HT1080 (cell line): ENCODE measurements around the gene GATM. TPM values are rescaled to one million over a fixed set of nuclear protein-coding genes. Genes with fewer than 3 reads are reported as not detected.

Experiments
- DNase-seq: peaks from one replicate; pipeline ENCODE4 v3.0.0-alpha.2; 2015; ENCODE audit warnings: low read depth
- polyA plus RNA-seq, 2 experiments: library from polyadenylated mRNA; depleted of rRNA; stranded (reverse); fragments of >200 nt; gene quantifications; 2 replicates each; pipeline ENCODE4 v1.2.3, GENCODE V29; 2015
- total RNA-seq: library from RNA; depleted of rRNA; stranded (reverse); fragments of >200 nt; shearing (Covaris generic); gene quantifications from 2 replicates; pipeline ENCODE4 v1.2.3, GENCODE V29; 2014; rRNA removed

Gene GATM, protein sequence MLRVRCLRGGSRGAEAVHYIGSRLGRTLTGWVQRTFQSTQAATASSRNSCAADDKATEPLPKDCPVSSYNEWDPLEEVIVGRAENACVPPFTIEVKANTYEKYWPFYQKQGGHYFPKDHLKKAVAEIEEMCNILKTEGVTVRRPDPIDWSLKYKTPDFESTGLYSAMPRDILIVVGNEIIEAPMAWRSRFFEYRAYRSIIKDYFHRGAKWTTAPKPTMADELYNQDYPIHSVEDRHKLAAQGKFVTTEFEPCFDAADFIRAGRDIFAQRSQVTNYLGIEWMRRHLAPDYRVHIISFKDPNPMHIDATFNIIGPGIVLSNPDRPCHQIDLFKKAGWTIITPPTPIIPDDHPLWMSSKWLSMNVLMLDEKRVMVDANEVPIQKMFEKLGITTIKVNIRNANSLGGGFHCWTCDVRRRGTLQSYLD
- not detected in 2 replicates for total RNA-seq
- 0.17 and 0.34 TPM in 2 replicates for polyA plus RNA-seq (2015; cell fraction: cytosol; rRNA removed)
- polyA plus RNA-seq (2015; cell fraction: nucleus; rRNA removed), result 0.38 and 0.41 TPM in 2 replicates

DNA sequence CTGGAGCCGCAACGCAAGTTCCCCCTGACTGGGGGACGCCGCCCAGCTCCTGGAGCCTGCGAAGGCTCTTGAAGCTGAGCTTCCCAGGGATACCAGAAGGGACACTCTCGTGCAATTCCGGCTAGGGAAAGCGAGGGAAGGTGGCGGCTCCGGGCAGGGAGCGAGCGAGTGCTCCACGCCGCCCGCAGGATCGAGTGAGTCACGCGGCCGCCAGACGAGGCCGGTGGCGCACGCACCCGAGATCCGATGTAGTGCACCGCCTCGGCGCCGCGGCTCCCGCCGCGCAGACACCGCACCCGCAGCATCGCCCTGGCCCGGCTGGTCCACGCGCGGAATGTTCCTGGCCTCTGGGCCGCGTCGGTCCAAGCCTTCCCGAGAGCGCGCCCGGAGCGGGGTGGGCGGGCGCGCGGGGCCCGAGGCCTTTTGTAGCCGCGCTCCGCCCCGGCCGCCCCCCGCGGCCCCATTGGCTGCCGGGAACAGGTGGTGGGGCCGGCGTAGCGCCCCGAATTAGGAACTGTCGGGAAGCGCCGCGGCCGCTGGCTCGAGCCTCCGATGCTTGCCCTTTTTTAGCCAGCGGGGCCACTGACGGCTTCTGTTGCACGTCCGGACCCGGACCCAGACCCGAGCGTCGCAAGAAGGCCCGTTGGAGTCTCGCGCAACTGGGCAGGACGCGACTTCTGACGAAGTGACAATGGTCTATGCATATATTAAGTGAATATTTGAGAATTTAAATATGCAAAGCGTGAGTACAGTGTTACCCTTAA is at the start of gene GATM:
Gene GATM, minus strand, starts transcription at position 396 of the 764 bp plus-strand sequence. Its CDS starts 91 bp downstream, at position 305.
- DNase-seq, result peak; percentile 17

DNA sequence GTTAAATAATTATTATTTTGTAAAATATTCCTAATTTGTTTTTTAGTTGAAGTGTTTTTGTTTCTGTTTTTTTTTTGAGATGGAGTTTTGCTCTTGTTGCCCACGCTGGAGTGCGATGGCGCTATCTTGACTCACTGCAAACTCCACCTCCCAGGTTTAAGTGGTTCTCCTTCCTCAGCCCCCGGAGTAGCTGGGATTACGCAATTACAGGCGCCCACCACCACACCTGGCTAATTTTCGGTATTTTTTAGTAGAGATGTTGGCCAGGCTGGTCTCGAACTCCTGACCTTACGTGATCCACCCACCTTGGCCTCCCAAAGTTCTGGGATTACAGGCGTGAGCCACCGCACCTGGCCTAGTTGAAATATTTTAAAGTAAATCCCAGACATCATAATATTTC is 48.7 kb upstream of the GATM start:
- no peak for DNase-seq

DNA sequence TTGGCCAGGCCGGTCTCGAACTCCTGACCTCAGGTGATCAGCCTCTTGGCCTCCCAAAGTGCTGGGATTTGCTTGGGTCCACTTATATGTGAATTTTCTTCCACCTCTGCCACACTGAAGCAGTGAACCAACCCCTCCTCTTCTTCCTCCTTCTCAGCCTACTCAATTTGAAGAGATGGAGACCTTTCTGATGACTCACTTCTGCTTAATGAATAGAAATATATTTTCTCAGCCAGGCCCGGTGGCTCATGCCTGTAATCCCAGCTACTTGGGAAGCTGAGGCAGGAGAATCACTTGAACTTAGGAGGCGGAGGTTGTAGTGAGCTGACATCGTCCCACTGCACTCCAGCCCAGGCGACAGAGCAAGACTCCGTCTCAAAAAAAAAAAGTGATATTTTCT is 46.8 kb upstream of the GATM start:
- peak; percentile 72 for DNase-seq

DNA sequence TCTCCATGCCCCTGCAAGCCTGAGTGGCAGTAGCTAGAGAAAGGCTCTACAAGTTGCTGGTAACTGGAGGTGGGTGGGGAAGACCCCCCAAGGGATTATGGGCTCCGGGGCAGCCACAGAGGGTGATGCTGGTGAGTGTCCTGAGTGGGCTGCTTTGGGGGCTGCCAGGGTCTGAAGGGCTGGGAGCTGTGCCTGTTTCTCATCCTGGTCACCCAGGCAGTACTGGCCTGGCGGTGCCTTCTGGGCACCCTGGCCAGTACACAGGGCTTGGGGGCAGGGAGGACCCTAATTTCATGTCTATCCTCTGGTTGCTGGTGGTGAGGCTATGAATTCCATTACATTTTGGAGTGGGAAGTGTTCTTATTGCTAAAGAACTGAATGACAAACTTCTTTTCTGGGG is 46.1 kb upstream of the GATM start:
- no peak for DNase-seq

DNA sequence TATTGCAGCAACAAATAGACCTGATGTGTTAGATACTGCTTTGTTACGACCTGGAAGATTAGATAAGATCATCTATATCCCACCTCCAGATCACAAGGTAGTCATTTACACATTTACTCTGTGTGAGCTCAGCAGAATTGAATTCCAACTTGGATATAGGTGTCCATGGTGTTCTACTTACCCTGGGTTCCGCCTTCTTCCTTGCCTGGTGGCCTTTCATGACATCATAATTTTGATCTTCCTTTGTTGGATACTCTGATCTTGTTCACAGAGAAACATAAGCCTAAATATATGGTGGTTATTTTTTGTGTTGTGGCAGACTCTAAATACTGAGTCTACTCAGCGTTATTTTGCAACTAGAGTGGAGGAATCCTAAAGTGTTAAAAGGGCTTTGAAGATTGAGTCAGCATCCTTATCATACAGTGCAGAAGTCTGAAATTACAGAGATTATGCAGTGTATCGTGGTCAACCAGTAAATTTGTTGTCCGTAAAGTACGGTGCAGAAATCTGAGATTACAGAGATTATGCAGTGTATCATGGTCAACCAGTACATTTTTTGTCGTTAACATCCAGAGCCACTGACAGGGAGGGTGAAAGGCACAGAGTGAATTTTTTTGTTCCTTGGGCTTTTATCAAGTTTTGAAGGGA is 39.1 kb upstream of the GATM start:
- no peak for DNase-seq

DNA sequence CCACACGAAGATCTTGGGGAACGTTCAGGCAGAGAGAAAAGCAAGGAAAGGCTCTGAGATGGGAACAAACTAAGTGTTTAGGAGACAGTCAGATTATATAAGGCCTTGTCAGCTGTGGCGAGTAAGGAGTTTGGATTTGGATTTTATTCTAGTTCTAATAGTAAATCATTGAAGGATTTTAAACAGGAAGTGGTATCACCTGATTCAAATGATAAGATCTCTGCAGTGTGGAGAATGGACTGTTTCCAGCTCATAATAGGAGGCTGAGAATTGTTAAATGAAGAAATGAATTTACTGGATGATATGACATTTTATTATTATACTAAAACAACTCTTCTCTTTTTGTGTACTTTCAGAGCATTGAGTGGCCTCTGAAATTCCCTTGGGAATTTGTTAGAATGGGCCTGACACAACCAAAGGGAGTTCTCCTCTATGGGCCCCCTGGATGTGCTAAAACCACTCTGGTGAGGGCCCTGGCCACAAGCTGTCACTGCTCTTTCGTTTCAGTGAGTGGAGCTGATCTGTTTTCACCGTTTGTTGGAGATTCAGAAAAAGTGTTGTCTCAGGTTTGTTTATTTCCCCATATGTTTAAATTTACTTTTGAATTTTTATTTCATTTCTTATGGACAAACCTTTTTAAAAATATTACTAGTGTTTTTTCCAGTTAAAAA is 36.0 kb upstream of the GATM start:
- no peak for DNase-seq

DNA sequence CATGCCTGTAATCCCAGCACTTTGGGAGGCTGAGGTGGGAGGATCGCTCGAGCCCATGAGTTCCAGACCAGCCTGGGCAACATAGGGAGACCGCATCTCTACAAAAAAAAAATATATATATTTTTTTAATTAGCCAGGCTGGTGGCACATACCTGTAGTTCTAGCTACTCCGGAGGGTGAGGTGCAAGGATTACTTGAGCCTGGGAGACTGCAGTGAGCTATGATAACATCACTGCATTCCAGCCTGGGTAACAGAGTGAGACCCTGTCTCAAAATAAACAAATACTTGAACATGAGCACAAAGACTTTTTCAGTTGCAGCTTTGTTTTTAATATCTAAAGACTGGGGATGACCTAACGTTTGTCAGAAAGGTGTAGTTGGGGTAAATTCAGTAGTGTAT is 31.3 kb upstream of the GATM start:
- DNase-seq, result no peak

DNA sequence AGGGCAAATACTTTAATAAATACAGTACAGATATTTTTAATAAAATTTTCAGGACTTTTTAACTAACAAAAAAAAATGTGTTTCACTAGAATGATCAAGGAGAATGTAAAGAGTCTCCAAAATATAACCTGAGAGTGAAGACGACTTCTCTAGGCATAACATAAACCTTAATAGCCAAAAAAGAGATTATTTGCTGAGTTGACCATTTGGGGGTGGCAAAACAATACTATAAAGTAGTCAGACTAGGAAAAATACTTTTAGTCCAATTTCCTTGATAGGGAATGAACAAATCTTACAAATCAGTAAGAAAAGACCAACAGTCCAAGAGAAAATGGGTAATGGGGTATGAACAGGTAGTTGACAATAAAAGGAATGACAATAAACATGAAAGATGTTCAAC is 29.4 kb upstream of the GATM start:
- no peak for DNase-seq

DNA sequence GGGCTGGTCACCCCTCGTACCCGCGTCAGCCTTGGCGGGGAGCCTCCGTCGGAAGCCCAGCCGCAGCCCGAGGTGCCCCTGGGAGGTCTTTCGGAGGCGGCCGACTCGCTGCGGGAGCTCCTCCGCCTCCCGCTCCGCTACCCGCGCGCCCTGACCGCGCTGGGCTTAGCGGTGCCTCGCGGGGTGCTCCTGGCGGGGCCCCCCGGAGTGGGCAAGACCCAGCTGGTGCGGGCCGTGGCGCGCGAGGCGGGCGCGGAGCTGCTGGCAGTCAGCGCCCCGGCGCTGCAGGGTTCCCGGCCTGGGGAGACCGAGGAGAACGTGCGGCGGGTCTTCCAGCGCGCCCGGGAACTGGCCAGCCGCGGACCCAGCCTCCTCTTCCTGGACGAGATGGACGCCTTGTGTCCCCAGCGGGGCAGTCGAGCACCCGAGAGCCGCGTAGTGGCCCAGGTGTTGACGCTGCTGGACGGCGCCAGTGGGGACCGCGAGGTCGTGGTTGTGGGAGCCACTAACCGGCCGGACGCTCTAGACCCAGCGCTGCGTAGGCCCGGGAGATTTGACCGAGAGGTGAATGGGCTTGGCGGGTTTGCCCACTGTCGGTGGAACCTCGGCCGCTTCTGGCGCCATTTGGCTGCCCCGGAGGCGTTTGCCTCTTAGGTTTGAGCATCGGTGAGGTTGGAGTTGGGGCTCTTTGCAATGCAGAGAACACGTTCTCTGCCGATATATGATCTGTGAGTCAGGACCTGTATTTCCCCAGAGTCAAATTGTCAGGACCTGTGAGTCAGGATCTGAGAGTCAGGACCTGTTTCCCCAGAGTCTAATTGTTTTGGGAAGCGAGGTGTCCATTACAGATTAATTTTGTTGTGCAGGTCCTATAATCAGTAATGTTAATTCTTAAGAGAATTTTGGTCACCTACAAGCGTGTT is 24.9 kb upstream of the GATM start:
- DNase-seq, result peak; percentile 39

DNA sequence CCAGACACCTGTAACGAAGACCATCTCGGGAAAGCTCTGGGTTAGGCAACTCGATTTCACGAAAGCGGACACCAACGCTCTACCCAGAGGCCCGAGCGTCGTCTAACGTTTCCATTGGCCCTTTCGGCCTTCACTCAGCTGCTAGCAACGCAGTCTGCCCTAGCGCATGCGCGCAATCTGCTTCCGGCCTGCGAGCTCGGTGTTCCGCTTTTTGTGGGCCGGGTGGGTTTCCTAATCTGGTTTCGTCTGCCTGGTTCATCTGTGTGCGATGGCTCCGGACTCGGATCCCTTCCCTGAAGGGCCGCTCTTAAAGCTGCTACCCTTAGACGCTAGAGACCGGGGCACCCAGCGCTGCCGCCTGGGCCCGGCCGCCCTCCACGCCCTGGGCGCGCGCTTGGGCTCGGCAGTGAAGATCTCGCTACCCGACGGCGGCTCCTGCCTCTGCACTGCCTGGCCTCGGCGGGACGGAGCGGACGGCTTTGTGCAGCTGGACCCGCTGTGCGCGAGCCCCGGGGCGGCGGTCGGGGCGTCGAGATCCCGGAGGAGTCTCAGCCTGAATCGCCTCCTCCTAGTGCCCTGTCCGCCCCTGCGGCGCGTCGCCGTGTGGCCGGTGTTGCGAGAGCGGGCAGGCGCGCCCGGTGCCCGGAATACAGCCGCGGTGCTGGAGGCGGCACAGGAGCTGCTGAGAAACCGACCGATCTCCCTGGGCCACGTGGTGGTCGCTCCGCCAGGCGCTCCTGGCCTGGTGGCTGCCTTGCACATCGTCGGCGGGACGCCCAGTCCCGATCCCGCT is 24.0 kb upstream of the GATM start:
- peak; percentile 92 for DNase-seq

DNA sequence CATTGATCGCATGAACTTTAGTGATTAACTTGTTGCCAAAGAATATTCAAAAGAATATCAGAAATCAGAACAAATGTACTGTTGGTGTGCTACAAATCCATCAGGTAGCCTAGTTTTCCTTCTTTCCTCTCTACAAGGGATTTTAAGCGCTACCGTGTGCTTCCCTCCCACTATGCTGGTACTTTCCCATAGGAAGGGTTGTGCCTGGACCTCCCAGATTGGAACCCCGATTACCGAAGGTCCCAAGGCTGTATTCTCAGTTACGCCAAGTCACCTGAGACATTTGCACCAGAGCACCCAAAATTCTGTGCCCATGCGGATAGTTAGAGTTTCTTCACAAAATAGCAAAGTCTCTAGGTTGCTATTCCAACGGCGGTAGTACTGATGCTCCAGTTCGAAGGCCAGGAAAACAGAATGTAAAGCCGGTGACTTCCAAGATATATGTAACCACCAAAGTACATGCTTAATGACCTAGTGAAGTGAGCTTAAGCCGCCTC is 23.4 kb upstream of the GATM start:
- no peak for DNase-seq

DNA sequence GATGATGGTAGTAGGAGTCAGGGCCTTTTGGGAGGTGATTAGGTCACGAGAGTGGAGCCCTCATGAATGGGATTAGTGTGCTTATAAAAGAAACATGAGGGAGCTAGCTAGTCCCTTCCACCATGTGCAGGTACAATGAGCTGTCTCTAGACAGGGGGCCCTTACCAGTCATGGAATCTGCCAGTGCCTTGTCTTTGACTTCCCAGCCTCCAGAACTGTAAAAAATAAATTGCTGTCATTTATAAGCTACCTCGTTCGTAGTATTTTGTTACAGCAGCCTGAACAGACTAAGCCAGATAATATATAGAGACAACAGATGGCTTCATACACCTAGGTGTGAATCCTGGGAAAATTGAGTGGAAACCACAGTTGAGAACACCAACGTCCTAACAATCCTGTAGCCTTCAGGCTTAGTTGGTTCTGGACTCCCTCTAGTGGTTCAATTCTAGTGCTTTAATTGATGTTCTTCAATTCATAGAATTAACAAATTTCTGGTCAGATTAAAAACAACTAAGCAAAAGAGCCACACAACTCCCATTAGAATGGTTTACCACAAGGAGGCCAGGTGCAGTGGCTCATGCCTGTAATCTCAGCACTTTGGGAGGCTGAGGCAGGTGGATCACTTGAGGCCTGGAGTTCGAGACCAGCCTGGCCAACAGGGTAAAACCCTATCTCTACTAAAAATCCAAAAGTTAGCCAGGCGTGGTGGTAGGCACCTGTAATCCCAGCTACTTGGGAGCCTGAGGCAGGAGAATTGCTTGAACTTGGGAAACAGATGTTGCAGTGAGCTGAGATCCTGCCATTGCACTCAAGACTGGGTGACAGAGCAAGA is 21.3 kb upstream of the GATM start:
- DNase-seq, result peak; percentile 43

DNA sequence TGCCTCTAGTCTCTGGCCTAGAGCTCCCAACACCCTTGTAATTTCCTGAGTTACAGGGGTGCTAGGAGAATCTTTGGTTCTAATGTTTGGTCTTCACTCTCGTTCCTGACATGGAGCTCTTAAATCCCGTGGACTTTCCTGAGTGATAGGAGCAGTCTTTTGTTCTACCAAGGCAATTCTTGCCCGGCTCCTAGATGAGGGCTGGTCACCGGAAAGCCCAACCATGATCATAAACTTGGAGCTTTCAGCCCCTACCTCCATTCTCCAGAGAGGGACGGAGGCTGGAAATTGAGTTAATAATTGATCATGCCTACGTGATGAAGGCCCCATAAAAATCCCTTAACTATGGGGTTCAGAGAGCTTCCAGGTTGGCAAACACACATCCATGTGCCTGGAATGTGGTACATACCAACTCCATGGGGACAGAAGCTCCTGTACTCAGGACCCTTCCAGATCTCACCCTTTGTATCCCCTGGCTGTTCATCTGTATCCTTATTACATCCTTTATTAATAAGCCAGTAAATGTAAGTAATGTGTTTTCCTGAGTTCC is 18.8 kb upstream of the GATM start:
- DNase-seq, result no peak

DNA sequence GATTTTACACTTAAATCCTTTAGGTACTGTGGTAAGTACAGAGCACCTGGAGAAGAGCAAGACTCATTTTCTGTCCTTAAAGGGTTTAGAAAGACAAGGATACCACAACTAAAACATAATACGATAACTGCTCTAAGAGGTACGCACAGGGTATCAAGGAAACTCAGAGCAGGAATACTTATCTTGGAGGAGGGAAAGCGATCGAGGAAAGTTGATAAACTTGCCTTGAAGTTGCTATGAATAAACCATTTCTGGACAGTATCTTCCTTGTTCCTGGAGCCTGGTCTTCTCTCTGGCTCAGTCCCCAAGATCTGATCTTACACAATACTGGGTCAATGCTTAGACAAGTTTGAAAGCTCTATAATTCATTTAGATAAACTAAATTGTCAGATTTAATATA is 17.6 kb upstream of the GATM start:
- no peak for DNase-seq

DNA sequence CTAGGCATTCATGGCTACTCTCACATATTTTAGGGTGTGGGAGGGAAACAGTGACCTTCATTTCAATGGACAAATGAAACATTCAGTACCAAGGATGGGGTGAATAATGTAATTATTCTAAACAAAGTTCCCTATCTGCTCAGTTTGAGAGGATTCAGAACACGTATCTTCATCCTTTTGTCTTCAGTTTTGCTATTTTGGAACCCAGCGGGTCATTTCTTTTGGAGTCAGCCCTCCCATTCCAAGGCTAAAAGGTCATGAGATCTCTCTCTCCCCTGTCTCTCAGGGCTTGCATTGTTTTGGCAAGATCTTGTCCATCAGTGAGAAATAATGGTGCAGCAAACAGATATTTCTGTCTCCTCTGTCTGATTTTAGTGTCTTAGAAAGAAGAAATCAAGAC is 16.3 kb upstream of the GATM start:
- DNase-seq, result no peak

DNA sequence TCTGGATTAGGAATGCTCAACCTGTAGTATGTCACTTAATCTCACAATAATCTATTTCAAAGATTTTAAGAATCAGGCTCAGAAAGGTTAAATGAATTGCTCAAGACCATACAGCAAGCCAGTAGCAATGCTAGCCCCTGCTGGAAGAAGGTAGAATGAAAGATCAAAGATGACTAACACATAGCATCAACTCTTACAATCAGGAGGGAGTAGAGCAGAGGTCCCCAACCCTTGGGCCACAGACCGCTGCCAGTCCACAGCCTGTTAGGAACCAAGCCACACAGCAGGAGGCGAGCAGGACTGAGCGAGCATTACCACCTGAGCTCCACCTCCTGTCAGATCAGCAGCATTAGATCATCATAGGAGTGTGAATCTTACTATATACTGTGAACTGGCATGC is 15.5 kb upstream of the GATM start:
- DNase-seq, result peak; percentile 27

DNA sequence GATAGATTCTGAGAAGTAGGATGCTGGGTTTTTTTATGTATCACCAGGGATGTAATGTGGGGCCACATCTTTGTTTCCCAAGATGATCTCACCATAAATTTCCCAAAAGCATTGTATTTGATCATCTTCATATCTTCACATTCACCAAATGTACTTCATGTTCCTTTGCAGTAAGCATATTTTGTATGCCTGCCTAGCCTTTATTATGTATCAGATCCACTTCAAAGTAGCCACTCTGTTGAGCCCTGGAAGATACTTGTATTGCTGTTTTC is 14.2 kb upstream of the GATM start:
- DNase-seq, result no peak
